ENCODE results near the gene ARTN.

ARTN gene

GRCh38 chr1:43949678-43950077 is 16.1 kb downstream of the ARTN start:
- no peak for DNase-seq

- DNase-seq: no peak
Observed at GRCh38 chr1:43951021-43951985, 17.7 kb downstream of the ARTN start.

DNA sequence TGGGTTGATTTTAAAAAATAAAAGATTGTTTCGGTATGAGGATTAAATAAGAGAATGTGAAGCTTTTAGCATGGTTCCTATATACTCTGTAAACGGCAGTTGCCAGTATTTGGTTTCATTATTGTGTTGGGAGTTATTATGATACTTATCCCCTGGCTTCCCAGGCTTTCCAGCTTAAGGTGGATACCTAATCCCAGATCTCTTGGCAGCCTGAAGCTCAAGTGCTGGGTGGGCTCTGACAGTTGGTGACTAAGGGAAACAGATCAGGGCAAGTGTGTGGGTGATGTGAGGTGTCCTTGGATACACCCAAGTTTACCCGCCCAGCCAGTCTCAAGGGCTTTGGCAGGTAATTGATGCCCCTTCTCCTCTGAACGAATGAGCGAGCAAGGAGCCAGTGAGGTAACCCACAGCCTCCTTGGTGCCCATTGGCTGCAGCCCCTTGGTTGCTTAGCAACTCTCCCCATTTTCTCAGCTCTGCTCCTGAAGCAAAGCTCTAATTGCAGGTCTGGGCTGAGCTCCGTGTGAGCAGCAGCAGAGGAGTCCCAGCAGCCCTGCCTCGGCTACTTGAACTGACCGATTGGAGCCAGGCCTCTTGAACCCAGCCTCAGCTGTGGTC is 19.2 kb downstream of the ARTN start:
- DNase-seq: no peak

GRCh38 chr1:43953361-43953760 is 19.8 kb downstream of the ARTN start:
- no peak for DNase-seq

DNA sequence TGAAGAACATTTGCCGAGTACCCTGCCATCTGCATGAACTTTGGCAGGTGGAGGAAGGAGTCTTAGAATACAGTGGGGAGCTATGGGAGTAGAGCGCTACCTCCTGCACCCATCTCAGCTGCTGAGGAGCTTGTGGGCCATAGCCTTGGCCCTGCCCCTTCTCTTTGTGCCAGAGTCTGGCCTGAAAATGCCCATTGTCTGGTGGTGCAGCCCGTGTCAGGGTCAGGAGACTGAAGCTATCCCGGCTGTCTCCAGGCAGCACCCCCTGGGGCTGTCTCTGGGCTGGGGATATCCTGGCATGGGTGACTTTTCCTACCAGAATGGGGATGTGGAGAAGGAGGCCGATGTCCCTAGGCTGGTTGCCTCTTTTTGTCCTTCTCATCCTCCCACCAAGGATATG is 20.4 kb downstream of the ARTN start:
- DNase-seq: no peak

GRCh38 chr1:43956234-43956633 is 22.6 kb downstream of the ARTN start:
- no peak for DNase-seq

DNA sequence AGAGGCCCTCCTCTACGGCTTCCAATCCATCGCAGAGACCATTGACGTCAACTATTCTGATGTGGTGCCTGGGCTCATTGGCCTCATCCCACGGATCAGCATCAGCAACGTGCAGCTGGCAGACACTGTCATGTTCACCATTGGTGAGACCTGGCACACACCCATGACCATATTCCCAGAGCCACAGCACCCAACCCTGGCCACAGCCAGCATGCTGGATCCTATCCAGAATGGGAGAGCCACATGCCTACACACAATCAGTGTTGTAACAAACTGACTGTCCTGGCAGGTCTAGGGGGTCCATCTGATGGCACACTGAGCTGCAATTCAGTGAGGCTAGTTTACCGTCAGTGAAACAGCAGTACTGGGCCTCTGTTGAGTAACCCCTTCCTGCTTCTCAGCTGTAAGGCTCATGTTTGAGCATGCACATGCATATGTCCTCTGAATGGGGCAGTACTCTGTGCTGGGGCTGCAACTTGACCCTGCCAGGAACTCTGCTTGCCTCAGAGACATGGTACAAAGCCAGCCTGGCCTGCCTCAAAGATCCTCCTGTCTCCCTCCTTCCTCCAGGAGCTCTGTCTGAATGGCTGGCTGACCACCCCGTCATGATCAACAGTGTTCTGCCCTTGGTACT is 23.9 kb downstream of the ARTN start:
- DNase-seq: no peak

DNA sequence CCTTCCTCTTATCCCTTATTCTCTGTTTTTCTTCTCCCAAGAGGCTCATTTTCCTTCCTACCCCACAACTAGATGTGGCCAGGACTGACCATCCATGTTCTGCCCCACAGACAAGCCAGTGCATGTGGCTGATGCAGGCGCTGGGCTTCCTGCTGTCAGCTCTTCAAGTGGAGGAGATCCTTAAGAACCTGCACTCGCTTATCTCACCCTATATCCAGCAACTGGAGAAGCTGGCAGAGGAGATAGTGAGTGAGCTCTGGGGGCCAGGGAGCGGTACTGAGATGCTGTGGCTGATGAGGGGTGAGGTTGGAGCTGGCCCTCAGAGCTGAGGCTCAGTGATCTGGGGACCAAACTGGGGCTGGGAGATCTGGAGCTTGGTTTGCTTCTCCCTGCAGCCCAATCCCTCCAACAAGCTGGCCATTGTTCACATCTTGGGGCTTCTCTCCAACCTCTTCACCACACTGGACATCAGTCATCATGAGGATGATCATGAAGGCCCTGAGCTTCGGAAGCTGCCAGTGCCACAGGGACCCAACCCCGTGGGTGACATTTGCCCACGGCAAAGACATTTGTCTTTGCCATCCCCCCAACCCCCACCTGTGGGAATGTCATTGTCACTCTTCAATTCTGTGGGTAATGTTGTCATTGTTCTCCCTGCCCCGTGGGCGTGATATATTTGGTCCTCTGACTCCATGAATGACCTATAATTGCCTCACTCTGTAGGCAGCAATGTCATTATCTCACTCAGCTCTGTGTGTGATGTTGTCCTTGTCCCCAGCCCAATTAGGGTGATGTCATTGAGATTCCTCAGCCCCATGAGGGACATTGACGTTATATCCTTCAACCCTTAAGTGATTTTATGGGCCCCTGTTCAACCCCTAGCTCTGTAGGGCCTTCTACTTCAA is 25.0 kb downstream of the ARTN start:
- no peak for DNase-seq

GRCh38 chr1:43960798-43961197 is 27.2 kb downstream of the ARTN start:
- DNase-seq: no peak

- DNase-seq: no peak
Observed at GRCh38 chr1:43961692-43962091, 28.1 kb downstream of the ARTN start.

DNA sequence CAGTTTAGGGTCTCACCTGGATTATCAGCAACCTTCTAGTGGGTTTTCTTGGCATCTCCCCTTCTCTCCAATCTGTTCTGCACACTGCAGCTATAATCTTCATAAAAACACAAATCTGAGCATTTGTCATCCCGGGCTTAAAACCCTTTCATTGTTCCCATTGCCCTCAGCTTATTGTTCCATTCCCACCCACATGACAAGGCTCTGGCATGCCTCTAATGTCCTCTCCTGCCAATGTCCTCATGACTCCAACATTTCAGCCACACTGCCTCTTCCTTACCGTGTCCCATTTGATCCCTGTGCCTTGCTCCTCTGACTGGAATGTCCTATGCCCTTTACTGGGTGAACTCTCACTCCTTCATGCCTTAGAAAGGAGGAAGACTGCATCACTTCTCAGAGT is 28.7 kb downstream of the ARTN start:
- DNase-seq: no peak

DNA sequence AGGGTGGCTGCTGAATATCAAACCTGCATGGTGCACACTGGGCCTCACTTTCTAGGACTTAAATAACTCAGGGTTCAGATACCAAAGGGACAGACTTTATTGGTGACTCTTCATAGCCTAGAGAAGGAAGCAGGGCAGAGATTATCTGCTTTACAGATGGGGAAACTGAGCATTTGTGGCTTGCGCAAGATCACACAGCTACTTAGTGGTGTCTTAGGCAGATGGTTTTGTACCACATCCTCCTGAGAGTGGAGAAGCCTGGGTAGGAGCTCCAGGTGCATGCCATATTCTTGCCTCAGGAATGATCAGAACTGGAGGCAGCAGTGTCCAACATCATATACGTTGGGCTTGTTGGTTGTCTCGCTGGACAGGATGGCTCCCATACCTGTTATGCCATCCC is 29.4 kb downstream of the ARTN start:
- DNase-seq: no peak

DNA sequence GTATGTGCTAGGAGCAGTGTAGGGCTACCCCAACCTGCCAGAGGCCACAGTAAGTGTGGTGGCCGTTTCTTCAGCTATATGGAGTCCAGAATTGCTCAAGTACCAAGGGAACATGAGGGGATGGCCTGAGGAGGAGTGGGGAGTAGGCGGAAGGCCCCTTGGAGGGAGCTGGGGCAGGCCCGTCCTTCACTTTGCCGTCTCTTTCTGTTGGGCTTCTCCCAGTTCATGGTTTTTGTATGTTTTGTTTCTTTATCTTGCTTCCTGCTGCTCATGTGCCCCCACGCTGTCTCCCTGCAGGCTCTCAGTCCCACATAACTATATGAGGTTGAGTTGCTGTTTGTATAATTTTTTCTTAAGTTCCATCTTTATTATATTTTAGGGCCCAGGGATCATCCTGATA is 30.3 kb downstream of the ARTN start:
- DNase-seq: no peak

- DNase-seq: no peak
Observed at GRCh38 chr1:43965316-43965715, 31.7 kb downstream of the ARTN start.

DNA sequence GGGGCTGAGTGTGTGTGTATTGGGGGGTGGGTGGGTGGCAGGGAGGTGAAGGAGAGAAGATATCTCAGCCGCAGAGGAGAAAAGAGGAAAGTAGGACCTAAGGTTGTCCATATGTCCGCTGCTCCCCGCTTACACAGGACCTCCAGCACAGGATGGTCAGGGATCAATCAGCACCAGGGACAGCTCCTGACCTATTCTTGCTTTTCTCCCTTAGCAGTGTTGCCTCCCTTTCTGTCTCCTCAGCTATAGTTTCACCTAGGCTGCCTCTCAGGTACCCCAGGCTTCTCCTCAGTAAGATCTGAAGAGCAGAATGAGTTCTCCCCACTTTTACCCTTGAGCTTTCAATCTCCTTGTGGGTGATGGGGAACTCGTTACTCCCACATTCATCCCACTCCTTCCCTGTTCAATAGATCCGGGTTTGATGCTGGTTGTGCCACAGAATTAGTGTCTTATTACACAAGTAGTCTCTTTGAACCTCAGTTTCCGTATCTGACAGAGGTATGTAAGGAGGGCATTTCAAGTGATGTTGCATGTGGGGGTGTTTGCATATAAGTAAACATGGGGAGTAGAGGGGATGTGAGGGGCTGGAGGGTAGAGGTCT is 34.8 kb downstream of the ARTN start:
- DNase-seq: no peak

GRCh38 chr1:43969416-43969745 is 35.8 kb downstream of the ARTN start:
- no peak for DNase-seq

DNA sequence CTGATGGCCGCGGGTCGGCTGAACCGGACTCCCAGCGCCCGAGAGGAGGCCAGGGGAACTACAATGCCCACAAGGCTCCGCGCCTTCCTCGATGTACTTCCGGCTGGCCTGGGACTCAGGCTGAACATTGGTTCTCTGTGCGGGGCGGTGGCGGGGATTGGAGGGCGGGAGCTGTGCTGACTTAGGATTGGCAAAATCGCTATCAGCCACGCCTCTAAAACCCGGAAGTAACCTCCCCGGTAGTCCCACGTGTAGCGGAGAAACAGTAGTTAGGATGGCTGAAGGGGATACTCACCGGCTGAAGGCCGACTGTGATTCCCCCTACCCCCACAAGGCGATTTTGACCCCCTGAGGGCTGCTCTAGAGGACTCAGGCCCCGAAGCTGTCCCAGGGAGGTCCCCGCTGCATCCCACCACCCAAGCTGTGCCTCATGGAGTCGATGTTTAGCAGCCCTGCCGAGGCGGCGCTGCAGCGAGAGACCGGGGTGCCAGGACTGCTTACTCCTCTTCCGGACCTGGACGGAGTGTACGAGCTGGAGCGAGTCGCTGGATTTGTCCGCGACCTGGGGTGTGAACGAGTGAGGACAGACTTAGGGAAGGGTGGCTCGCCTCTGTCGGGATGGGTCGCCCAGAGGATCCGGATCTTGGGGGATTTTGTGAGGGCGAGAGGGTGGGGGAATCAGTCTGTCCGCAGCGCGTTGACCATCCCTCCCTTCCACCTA is 36.3 kb downstream of the ARTN start, which contains the start of gene DPH2:
TSS of gene DPH2 (plus strand) at position 265 of the 721 bp plus-strand sequence. CDS start at position 431, 166 bp downstream.
- DNase-seq: peak; percentile 96 to 99

GRCh38 chr1:43970502-43970901 is 36.9 kb downstream of the ARTN start:
- DNase-seq: no peak

GRCh38 chr1:43970911-43971310 is 37.3 kb downstream of the ARTN start:
- DNase-seq: no peak

- DNase-seq: no peak
Observed at GRCh38 chr1:43971336-43971980, 37.9 kb downstream of the ARTN start.

- no peak for DNase-seq
Observed at GRCh38 chr1:43973981-43974442, 40.4 kb downstream of the ARTN start.
